ENCODE measurements around the gene DEPDC4. TPM values are rescaled to one million over a fixed set of nuclear protein-coding genes. Genes with fewer than 3 reads are reported as not detected.

DEPDC4 gene
- total and polyA plus RNA-seq, 2 of the 4 experiments (the other 2 are of a cell fraction): 0.72 to 0.79 TPM

DNA sequence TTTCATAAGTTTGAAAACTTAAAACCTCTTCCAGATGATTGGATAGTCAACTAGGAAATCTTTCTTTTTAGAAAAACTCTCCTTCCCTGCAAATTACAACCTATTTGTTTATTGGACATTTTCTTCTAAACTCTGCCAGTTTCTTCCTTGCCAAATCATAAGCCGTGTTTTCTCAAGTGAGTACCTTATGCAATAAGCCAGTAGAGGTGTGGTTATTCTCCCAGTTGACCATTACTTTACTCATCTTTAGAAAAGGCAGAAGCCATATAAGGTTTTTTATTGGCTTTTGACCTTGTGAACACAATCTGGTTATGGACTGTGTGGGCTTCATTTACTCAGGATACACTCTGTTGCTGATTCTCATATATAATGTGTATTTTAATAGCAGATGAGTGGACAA is 51.7 kb downstream of the DEPDC4 start:
- CTCF ChIA-PET: no interaction called here
- H2BK120ac ChIP-seq (ENCODE audit: low read depth, low read length): no peak overlapping the region

More for the DNA sequence above, 51.7 kb downstream of the DEPDC4 start:
- Histone ChIP-seq H3K18ac (ENCODE audit: low read depth, low read length) (no peak overlapping the region), H3K9ac (ENCODE audit: low read depth, low read length) (no peak overlapping the region), H2BK5ac (ENCODE audit: low read depth, low read length, poor library complexity, severe bottlenecking) (no peak overlapping the region), H2AK9ac (replicated peaks; ENCODE audit: low read depth, low read length, poor library complexity) (no peak overlapping the region), H2BK15ac (ENCODE audit: low read depth, low read length) (no peak overlapping the region), H3K36me3 (ENCODE audit: control insufficient read depth, insufficient read depth, low read length) (peaks cover 21% of the 10 kb centered on the region), H3K4me1 (ENCODE audit: control insufficient read depth, insufficient read depth, low read length) (no peaks in the 10 kb centered on the region), H2AFZ (replicated peaks; ENCODE audit: low read length, poor library complexity) (no peak overlapping the region), H4K20me1 (ENCODE audit: insufficient read depth, low read length) (no peaks in the 10 kb centered on the region), H2AK5ac (ENCODE audit: low read depth, low read length) (no peak overlapping the region), H3K4me2 (ENCODE audit: low read depth, low read length) (no peak overlapping the region), H3K9me3 (ENCODE audit: control insufficient read depth, insufficient read depth, low read length) (no peaks in the 10 kb centered on the region), H3K79me1 (ENCODE audit: low read depth in 1 of 2, low read length in 2 of 2) (no peaks in the 10 kb centered on the region), H3K9me1 (ENCODE audit: insufficient read depth, low read length) (peaks cover 4% of the 10 kb centered on the region; the same call in 1 of the 2 replicates), H3K23ac (ENCODE audit: low read depth, low read length) (no peak overlapping the region), H4K8ac (ENCODE audit: low read depth in 2 of 2, low read length in 2 of 2) (no peak overlapping the region), H4K91ac (ENCODE audit: insufficient read depth, low read depth, low read length) (no peak overlapping the region), H3K56ac (ENCODE audit: extremely low read depth, insufficient read depth, low read length) (no peak overlapping the region), H3K14ac (replicated peaks; ENCODE audit: low read depth, low read length) (no peak overlapping the region), H3K4ac (ENCODE audit: low read depth, low read length) (no peak overlapping the region), H3K27ac (ENCODE audit: insufficient read depth, low read length) (no peak overlapping the region), H3K4me3 (ENCODE audit: insufficient read depth, low read depth, low read length) (no peak overlapping the region), H4K5ac (ENCODE audit: low read depth, low read length) (no peak overlapping the region), H3K27me3 (ENCODE audit: control insufficient read depth, insufficient read depth, low read length) (no peaks in the 10 kb centered on the region), H2BK20ac (ENCODE audit: low read depth, low read length) (no peak overlapping the region)
- ATAC-seq (ENCODE audit: low read depth) (no peak), DNase-seq (no peak)
- TF ChIP-seq, protein P1, sequence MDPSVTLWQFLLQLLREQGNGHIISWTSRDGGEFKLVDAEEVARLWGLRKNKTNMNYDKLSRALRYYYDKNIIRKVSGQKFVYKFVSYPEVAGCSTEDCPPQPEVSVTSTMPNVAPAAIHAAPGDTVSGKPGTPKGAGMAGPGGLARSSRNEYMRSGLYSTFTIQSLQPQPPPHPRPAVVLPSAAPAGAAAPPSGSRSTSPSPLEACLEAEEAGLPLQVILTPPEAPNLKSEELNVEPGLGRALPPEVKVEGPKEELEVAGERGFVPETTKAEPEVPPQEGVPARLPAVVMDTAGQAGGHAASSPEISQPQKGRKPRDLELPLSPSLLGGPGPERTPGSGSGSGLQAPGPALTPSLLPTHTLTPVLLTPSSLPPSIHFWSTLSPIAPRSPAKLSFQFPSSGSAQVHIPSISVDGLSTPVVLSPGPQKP (IDR thresholded peaks at IDR 0.05; ENCODE audit: borderline replicate concordance, low read depth, low read length): no peak
- TF ChIP-seq SMC3 (IDR thresholded peaks at IDR 0.05; ENCODE audit: low read depth, low read length) (no peak), NFE2L2 (IDR thresholded peaks at IDR 0.05; ENCODE audit: low read depth, low read length) (no peak), RCOR1 (IDR thresholded peaks at IDR 0.05; ENCODE audit: insufficient replicate concordance, low read length) (no peak), MXI1 (IDR thresholded peaks at IDR 0.05; ENCODE audit: borderline replicate concordance, low read depth, low read length) (no peak), BHLHE40 (IDR thresholded peaks at IDR 0.05; ENCODE audit: low read depth, low read length) (no peak), RFX5 (IDR thresholded peaks at IDR 0.05; ENCODE audit: low read depth, low read length) (no peak), CEBPB (IDR thresholded peaks at IDR 0.05; ENCODE audit: low read depth, low read length) (no peak)
- TF ChIP-seq, protein P2, sequence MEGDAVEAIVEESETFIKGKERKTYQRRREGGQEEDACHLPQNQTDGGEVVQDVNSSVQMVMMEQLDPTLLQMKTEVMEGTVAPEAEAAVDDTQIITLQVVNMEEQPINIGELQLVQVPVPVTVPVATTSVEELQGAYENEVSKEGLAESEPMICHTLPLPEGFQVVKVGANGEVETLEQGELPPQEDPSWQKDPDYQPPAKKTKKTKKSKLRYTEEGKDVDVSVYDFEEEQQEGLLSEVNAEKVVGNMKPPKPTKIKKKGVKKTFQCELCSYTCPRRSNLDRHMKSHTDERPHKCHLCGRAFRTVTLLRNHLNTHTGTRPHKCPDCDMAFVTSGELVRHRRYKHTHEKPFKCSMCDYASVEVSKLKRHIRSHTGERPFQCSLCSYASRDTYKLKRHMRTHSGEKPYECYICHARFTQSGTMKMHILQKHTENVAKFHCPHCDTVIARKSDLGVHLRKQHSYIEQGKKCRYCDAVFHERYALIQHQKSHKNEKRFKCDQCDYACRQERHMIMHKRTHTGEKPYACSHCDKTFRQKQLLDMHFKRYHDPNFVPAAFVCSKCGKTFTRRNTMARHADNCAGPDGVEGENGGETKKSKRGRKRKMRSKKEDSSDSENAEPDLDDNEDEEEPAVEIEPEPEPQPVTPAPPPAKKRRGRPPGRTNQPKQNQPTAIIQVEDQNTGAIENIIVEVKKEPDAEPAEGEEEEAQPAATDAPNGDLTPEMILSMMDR (conservative IDR thresholded peaks at IDR 0.05; ENCODE audit: low read depth, low read length): no peak
- intact Hi-C loops (cut with micrococcal nuclease): loop anchor here (5.0 kb wide), 1 partner anchor 158 kb away; no protein-coding TSS in a partner anchor
- WGBS, 2 experiments (ENCODE audit: extremely low coverage in 2 of 2, insufficient read length in 1 of 2): no CpG with 5 or more reads among the region's 1 CpG
- no TSS peak for BruUV-seq (replicated peaks)
- dilution Hi-C loops (cut with HindIII; ENCODE audit: low sequenced_read_pairs, unreplicated experiment): no loop called here
- in situ Hi-C loops (cut with MboI; ENCODE audit: low sequenced_read_pairs): no loop called here
- POLR2A ChIA-PET (ENCODE audit: unreplicated experiment): no interaction called here

Measured in IMR-90 (cell line).